ENCODE results near the gene COPS6. TPM values are rescaled to one million over a fixed set of nuclear protein-coding genes. Genes with fewer than 3 reads are reported as not detected.

The COPS6 gene
- total RNA-seq, 4 donors from 2014 or later: 43.7 to 56.4 (median 50.6) TPM

DNA sequence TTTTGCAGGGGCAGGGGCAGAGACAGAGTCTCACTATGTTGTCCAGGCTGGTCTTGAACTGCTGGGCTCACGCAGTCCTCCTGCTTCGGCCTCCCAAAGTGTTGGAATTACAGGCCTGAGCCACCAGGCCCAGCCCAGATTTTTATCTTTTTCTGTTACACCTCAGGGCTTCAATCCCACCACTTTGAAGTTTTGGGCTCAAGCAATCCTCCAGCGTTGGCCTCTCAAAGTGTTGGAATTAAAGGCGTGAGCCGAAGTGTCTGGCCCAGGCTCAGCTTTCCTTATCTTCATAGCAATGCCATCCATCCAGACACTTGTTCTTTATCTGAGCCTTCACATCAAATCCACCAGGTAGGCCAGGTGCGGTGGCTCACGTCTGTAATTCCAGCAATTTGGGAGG, 26.3 kb downstream of the COPS6 start:
- Histone ChIP-seq H3K36me3 (peaks cover 0 to 55% (median 8%) of the 10 kb centered on the region in 3 donors), H3K4me1 (peaks cover 0 to 15% (median 8%) of the 10 kb centered on the region in 4 donors), H3K27ac (no peak overlapping the region), H3K9me3 (no peaks in the 10 kb centered on the region), H3K4me3 (no peak overlapping the region), H3K27me3 (no peaks in the 10 kb centered on the region)
- 93 to 95% methylated on average over 7 of the region's 7 CpGs for WGBS, 2 donors
- TF ChIP-seq, protein P1, sequence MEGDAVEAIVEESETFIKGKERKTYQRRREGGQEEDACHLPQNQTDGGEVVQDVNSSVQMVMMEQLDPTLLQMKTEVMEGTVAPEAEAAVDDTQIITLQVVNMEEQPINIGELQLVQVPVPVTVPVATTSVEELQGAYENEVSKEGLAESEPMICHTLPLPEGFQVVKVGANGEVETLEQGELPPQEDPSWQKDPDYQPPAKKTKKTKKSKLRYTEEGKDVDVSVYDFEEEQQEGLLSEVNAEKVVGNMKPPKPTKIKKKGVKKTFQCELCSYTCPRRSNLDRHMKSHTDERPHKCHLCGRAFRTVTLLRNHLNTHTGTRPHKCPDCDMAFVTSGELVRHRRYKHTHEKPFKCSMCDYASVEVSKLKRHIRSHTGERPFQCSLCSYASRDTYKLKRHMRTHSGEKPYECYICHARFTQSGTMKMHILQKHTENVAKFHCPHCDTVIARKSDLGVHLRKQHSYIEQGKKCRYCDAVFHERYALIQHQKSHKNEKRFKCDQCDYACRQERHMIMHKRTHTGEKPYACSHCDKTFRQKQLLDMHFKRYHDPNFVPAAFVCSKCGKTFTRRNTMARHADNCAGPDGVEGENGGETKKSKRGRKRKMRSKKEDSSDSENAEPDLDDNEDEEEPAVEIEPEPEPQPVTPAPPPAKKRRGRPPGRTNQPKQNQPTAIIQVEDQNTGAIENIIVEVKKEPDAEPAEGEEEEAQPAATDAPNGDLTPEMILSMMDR (IDR thresholded peaks at IDR 0.05): no peak
- TF ChIP-seq EP300 (IDR thresholded peaks at IDR 0.05) (no peak), POLR2A (IDR thresholded peaks at IDR 0.05) (no peak)
- DNase-seq (ENCODE audit: low spot score in 2 of 2): no peak

- Histone ChIP-seq H3K27ac (peak overlapping the region; percentile 79 to 91 (median 84)), H3K4me3 (peak overlapping the region; percentile 61 to 85 (median 69)), H3K27me3 (no peaks in the 10 kb centered on the region), H3K4me1 (peaks cover 0 to 29% (median 16%) of the 10 kb centered on the region in 4 donors), H3K36me3 (peaks cover 0 to 36% (median 0%) of the 10 kb centered on the region in 3 donors), H3K9me3 (no peaks in the 10 kb centered on the region)
- TF ChIP-seq, protein P1 (IDR thresholded peaks at IDR 0.05): no peak
- TF ChIP-seq POLR2A (IDR thresholded peaks at IDR 0.05) (no peak), EP300 (IDR thresholded peaks at IDR 0.05) (no peak)
- WGBS, 2 donors: 19 to 22% methylated on average over 16 to 18 of the region's 18 CpGs
- DNase-seq (ENCODE audit: low spot score in 2 of 2): no peak
Measured at GRCh38 chr7:100118388-100119071, 29.8 kb downstream of the COPS6 start.

- no peaks in the 10 kb centered on the region for H3K27me3 ChIP-seq
- H3K4me3 ChIP-seq: peak within 1 kb of the TSS; percentile 61 to 85 (median 69)
- no peaks in the 10 kb centered on the region for H3K9me3 ChIP-seq
- WGBS, 2 donors: 0 to 1% methylated on average over 42 to 48 of the region's 49 CpGs
- peak; percentile 88 to 91 for DNase-seq (ENCODE audit: low spot score in 2 of 2)
- peak within 1 kb of the TSS; percentile 79 to 91 (median 84) for H3K27ac ChIP-seq
- peaks cover 0 to 36% (median 0%) of the 10 kb centered on the region in 3 donors for H3K36me3 ChIP-seq
- TF ChIP-seq EP300 (IDR thresholded peaks at IDR 0.05): peak; percentile 81 to 87
- peak; percentile 35 to 56 for TF ChIP-seq POLR2A (IDR thresholded peaks at IDR 0.05)
- TF ChIP-seq, protein P1 (IDR thresholded peaks at IDR 0.05): peak in 2 of 5 experiments; percentile 29 to 65
- peaks cover 0 to 29% (median 16%) of the 10 kb centered on the region in 4 donors for H3K4me1 ChIP-seq
Measured at GRCh38 chr7:100119072-100119969, 30.6 kb downstream of the COPS6 start, which contains the start of the genes CNPY4 and TAF6. Gene CNPY4, plus strand, starts transcription at chr7:100119634. Its CDS starts 111 bp downstream, at chr7:100119745. Gene TAF6, minus strand, starts transcription at chr7:100119358. Its CDS starts 5,149 bp downstream, at chr7:100114209.

DNA sequence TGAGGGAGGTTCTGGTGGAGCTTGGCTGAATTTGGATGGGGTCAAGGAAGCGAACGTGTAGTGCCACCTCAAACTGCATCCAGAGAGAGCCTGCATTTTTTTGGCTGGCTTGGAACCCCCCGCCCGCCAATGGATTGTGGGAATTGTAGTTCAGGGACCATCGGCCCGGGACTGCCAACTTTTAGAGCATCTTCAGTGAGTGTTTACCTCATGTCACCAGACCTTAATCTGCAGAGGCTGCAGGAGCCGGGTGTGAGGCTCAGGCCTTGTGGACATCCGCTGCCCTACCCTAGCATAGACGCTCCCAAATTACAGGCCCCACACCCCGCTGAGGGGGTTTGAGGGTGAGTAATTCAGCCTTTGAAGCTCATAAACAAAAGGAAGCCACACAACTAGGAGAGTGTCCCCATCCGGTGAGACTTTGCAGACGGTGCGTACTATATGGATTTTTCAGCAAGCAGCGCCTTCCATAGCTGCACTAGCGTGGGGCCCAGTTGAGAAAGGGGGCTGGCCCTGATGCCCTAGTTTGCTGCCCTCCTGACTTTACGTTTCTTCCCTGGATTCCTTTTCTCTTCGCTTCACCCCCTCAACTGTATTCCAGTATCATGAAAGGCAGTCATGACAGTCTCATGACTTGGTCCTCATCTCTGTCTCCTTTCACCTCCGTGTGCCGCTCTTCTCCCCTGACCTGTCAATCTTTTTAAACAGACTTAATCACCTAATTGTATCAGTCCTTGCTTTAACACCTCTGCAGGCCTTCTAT, 31.4 kb downstream of the COPS6 start:
- TF ChIP-seq, protein P1 (IDR thresholded peaks at IDR 0.05): no peak
- TF ChIP-seq EP300 (IDR thresholded peaks at IDR 0.05) (no peak), POLR2A (IDR thresholded peaks at IDR 0.05) (no peak)
- H3K9me3 ChIP-seq: no peaks in the 10 kb centered on the region
- H3K4me3 ChIP-seq: peak overlapping the region; percentile 61 to 85 (median 69)
- peaks cover 0 to 42% (median 0%) of the 10 kb centered on the region in 3 donors for H3K36me3 ChIP-seq
- peaks cover 0 to 32% (median 18%) of the 10 kb centered on the region in 4 donors for H3K4me1 ChIP-seq
- no peaks in the 10 kb centered on the region for H3K27me3 ChIP-seq
- peak; percentile 51 to 72 for DNase-seq (ENCODE audit: low spot score in 2 of 2)
- H3K27ac ChIP-seq: peak overlapping the region; percentile 79 to 91 (median 84)
- 11% methylated on average over 19 of the region's 19 CpGs for WGBS, 2 donors
